ENCODE measurements around the gene TBC1D22A.
"Not testable (repeated sequence)": the region's sequence is repeated elsewhere in the genome, so short reads cannot be mapped to it uniquely, and the experiment has no call there.

The TBC1D22A gene

DNA sequence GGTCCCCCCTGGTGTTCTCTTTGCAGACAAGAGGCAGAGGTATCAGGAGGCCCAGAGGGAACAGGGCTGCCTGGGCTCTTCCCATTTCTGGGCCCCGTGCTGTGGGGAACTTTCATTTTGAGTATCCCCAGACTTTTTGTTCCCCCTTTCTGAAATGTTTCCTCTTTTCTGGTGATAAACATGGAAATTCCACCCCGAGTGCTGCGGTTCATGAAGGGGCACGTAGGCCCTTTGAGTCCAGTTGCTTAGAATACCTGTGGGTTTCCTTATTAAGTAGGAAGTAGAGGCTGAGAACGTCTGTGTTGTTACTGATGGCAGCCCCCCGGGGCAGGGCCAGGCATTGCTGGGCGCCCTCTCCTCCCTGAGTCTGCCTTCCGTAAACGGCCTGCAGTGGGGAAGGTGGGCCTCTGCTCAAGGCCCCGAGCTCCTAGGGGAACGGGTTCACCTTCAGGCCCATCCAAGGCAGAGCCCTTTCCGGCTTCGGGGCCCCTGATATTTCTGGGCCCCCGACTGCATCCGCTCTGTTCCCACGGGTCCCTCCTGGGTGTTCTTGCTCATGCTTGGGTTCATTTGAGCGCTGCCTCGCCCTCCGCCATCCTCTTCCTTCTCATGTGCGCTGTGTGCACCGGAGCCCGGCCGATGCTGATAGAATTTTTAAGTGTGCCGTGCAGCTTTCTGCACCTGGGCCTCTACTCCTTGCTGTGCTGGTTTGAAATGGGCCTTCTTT is 12.0 kb downstream of the TBC1D22A start:
- DNase-seq, result peak; percentile 44

DNA sequence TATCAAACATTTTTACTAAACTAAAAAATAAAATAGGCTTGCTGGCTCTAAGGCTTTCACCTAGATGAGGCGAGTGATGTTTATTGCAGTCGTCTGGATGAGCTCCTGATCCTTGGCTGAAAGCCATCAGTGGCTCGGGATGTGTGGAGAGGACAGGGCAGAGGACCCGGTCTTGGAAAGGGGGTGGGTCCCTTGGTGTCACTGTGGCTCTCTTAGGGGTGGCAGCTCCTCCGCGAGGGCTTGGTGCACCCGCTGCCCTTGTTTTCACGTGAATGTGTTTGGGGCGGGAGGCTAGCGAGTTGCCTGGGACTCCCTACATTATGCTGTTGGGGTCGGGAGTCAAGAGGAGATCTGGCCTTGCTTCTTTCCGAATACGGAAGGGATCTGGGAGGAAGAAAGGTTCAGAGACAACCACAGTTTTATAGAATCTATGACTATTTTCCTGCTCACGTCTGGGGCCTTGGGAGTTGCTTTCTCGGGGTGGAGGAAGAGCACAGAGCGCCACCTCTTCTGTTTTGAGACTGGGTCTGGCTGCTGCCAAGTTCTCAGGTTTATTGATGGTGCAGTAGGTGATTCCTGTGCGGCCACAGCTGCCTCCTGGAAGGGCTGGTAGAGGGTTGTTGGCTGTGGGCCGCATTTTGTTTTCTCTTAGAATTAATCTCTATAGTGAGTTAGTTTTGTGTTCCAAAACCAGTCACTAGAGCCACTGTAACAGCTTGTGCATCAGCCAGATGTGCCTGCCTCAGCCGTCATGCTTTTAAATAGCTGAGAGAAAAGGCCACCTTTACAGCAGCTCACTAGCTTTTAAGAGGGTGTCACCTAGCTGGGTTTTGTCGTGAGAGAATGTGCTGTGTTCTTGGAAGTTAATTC is 12.8 kb downstream of the TBC1D22A start:
- DNase-seq, result no peak

DNA sequence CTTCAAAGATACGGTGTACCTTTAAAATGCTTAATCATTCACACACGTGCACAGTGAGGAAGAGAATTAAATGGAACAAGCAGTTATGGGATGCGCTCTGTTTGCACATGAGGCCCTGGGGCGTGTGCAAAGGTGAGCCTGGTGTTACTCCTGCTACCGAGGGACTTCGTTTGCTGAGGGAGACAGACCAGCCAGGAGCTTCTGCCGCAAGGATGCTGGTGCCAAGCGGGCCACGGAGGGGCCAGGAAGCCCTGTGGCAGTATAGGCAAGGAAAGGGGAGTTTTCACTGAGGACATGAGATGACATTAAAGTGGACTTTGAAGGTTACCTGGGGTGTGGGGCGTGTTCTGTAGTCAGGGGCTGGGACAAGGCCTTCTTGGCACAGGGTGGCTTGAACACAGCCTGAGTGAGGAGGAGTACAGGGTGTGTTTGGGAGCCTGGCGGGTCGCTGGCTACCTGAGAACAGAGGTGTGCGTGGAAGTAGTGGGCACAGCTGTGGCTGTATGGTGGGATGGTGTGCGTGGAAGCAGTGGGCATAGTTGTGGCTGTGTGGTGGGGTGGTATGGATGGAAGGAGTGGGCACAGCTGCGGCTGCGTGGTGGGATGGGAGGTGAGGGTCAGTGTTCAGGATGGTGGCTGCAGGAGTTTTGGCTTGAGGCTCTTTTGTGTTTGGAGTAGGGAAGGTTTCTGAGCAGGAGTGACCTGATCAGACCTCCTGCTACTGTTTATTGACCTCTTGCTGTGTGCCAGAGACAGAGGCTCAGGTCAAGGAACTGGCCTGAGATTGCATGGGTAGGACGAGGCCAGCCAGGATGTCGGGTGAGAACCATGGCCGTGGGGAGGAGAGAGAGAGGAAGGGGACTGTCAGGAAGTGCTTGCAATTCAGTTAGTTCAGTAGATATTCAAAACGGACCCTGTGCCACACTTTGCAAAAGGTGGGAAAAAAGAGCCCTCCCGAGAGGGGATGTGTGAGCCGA is 13.7 kb downstream of the TBC1D22A start:
- no peak for DNase-seq

DNA sequence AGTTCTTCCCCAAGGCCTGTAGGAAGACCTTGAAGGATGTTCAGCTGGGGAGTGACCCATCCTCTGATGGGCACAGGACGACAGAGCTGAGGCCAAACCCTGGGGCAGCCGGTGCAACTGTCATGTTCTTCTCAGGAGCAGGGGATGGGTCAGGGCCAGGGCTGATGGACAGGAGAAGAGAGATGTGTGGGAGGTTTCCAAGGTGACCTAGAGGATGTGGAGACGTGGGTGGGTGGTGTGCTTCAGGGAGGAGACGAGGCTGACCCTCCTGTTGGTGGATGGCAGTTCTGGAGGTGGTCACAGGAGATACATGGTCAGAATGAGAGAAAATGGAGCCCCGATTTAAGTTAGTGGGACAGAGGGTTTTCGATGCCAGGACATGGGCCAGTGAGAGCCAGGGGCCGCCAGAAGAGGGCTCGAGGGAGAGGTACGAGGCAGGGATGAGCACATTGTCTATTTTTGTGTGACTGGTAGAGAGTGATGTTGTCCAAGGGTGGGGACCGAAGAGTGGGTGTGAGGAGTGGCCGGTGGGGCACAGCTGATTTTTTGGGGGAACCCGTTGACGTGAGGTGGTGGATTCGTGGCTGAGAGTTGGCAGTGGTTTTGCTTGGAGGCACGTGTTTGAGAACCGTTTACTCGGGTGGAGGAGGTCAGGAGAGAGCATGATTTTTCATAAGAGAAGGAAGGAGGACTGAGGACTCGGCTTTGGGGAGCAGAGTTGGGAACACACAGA is 14.6 kb downstream of the TBC1D22A start:
- DNase-seq, result no peak

DNA sequence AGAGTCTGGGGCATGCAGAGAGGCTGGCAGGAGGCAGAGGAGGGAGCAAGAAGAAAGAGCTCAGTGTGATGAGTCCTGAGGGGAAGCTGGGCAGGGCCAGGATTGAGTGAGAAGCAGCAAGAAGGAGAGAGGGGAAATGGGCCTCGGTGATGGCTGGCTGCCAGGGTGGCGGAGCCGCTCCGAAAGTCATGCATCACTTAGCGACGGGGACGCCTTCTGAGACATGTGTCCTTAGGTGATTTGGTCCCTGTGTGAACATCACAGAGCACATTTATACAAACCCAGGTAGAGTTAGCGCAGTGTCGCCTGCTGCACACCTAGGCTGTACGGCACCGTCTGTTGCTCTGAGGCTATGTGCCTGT is 15.1 kb downstream of the TBC1D22A start:
- DNase-seq, result no peak

DNA sequence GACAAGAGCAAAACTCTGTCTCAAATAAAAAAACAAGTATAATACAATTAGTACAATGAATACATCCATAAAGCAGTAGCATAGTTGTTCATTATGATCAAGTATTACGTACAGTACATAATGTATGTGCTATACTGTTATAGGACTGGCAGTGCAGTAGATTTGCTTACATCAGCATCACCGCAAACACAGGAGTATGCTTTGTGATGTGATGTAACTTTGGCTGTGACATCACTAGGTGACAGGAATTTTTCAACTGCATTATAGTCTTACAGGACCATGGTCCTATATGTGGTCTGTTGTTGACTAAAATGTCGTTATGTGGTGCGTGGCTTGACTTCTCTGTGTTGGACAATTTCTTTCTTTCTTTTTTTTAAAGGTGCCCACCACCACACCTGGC is 16.6 kb downstream of the TBC1D22A start:
- no peak for DNase-seq

DNA sequence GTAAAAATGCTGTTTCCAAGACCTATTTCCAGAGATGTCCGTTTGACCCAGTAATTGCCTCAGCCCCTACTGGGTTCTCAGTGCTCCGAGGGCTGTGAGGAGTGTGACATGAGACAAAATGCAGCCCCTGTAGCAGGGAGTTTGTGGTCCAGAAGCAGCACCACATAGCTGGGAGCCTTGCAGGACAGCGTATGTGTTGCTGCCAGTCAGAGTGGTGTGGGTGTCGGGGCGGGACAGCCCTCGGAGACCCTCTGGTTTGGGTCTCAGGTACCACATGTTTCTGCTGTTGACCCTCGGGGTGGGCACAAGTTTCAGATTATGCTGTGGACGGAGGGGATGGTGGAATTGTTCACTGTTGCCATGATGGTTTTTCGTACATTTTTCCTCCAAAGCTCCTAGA is 17.2 kb downstream of the TBC1D22A start:
- no peak for DNase-seq

DNA sequence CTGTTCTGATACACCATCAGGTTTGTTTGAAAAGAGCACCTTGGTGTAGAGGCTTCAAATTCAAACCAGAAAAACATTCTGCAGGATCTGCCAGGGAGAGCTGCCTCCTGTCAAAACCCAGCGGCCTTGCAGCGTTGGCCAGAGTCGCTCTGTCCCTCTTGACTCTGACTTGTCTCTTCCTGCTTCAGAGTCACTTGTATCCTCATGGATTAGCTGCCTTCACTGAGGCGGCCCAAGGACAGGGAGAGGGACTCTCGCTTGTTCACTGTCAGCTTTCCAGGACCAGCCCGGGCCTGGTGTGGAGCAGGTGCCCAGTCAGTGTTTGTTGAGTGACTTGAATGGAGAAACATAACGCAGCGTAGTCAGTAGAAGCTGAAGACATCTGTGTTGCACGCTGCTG is 18.0 kb downstream of the TBC1D22A start:
- DNase-seq, result no peak

DNA sequence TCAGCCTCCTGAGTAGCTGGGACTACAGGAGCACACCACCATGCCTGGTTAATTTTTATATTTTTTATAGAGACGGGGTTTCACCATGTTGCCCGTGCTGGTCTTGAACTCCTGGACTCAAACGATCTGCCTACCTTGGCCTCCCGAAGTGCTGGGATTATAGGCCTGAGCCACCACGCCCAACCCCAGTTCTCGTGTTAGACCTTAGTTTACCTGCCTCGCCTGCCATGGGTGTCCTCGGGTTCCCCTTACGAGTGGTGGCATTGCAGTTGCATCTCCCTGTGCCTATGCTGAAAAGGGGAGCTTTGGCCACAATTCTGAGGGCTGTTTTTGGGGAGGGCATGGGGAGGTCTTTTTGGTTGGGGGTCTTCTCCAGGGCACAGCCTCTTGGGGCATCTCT is 18.8 kb downstream of the TBC1D22A start:
- DNase-seq, result no peak

DNA sequence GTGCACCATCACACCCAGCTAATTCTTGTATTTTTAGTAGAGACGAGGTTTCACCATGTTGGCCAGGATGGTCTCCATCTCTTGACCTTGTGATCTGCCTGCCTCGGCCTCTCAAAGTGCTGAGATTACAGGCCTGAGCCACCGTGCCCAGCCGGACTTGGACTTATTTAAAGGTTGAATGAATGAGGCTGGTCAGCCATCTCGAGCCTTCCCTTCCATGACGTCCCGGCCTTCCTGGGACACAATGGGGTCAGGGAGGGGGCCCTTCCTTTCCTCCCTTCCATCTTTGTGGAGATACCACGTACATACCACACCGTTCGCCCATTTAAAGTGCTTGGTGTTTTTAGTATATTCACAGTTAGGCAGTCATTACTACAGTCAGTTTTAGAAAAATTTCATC is 19.8 kb downstream of the TBC1D22A start:
- not testable (repeated sequence) for DNase-seq

DNA sequence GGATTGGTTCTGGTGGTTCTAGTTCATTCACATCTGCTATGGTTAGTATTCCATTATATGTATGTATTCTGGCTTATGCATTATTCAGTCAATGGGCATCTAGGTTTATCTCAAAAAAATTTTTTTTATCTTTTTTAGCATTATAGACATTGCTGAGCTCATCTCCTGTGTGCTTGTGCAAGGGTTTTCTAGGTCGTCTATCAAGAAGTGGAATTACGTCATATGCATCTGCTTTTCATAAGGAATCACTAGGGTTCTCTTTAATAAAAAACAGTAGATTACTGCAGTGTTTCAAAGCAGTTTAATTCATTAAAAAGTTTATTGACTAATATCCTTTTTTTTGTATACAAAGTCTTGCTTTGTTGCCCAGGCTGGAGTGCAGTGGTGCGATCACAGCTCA is 21.3 kb downstream of the TBC1D22A start:
- DNase-seq, result no peak

DNA sequence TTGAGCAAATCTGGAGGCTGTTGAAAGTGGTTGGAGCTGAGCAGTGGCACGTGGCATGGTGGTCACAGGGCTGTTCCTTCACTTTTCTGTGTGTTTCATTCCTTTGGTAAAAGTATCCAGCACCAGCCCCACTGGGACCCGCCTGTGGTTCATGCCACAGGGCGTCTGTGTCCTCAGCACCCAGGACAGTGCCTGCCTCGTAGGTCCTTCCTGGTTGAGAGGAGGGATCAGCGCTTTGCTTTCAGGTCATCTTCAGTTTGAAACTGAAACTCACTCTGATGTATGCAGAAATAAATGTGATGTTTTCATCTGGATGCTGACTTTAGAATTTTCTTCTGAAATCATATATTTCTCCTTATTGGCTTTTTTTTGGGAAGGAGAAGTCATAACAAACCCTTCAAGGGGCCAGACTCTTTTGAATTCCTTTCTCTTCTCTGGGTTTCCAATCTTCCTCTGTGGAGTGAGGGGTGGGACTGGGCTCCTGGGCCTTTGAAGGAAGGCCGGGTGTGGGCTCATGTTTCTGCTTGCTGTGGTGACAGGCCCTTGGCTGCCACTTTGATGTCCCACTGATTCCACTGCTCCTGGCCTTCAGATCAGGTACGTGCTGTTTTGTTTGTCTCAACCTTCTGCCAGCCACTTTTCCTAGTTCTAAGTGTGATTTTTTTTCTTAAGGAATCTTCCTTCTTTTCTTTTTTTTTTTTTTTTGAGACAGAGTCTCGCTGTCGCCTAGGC is 26.2 kb downstream of the TBC1D22A start:
- DNase-seq, result no peak

DNA sequence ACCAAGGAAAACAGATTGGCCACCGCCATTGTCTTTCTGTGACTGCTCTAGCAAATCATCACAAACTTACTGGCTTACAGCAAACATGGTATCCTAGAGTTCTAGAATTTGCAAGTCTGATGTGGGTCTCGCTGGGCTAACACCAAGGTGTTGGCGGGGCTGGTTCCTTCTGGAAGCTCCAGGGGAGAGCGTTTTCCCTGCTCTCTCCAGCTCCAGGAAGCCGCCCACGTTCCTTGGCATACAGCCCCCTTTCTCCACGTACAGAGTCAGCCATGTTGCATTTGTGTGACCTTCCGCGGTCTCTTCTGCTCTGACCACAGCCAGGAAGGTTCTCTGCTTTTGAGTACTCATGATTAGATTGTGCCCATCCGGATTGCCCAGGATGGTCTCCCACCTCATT is 27.5 kb downstream of the TBC1D22A start:
- DNase-seq, result no peak

DNA sequence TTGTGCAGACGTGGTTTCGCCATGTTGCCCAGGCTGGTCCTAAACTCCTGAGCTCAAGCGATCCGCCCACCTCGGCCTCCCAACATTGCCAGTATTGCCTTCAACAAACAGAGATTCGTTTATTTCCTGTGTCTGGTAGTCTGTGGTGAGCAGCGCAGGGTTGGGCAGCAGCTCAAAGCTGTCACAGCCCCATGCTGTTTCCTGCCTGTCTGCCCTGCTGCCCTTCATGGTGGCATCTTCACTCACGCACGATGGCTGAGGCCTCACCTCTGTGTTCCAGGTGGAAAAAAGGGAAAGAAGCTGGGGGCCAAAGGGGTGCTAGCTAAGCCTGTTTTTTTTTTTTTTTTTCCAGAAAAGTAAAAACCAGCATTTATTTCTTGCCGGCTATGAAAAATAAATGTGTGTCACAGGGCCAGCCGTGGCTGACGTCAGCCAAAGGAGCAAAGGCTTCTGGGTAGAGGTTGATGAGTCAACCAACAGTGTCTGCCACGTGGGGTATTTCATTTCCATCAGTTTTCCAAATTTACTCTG is 28.8 kb downstream of the TBC1D22A start:
- no peak for DNase-seq

DNA sequence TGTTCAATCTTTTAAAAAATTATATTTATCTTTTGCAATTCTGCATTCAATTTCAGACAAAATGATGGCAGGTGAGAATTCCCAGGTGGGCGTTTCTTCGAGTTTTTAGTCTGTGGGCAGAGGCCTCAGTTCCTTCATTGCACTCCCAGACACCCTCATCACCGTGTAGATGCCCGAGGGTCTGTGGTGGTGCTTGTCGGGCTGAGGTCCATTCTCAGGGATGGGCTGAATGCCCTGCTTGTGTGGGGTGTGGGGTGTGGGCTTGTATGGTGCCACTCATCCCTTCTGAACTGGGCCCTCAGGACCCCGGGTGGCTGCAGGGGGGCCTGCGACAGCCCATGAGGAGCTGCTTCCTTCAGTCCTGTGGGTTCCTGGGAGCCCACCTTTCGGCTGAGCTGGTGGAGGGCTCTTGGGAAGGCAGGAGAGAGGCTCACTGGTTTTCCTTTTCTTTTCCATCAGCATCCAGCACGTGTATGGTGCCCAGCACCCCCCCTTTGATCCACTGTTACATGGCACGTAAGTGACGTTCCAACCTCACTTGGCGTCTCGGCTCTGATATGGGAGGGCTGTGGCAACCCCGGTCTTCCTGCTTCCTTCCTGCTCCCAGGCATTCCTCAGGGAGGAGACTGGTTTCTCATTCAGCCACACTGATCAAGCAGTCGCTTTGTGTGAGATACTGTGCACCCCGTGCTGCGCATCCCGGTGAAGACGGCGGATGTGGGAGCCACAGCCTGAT is 29.8 kb downstream of the TBC1D22A start:
- no peak for DNase-seq

DNA sequence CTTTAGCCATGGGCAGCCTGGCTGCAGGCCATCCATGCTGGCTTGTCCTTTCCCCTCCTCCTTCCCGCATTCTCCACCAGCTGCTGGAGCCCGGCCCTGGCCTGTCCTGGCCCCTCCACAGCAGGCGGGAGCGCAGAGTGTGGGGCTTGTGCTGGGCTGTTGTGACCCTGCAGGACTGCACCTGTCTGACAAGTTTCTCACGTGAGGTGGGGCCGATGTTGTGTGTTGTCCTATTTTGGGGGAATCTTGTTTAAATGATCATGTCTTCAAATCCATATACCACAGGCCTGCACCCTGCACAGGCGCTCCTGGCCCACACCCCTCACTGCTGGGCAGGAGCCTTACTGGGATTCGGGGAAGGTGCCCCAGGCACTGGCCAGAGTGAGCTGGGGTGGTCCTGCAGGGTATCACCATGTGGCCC is 30.4 kb downstream of the TBC1D22A start:
- no peak for DNase-seq

DNA sequence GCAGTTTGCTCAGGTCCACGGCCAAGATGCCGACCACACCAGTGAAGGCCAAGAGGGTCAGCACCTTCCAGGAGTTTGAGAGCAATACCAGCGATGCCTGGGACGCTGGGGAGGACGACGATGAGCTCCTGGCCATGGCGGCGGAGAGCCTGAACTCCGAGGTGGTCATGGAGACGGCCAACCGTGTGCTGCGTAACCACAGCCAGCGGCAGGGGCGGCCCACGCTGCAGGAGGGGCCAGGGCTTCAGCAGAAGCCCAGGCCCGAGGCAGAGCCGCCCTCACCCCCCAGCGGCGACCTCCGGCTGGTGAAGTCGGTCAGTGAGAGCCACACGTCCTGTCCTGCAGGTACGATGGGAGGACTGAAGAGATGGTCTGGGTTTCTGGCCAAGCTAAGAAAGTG is 31.0 kb downstream of the TBC1D22A start:
- no peak for DNase-seq

DNA sequence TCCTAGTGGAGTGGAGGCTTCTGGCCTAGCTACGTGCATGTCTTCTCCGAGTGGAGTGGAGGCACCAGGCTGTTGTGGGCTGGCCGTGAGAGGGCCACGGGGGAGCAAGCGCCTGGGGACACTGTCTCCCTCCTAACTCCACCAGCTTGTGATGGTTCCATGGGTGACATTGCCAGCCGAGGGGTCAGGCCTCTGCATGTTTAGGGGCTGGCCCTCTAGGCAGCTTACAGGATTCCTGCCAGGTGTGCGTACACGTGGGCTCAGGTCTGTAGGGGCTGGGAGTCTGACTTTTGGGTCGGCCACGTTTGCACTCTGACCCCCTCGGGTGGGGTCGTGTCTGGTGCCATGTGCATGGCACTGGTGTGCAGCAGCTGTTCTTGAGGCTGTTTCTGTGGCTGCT is 31.6 kb downstream of the TBC1D22A start:
- no peak for DNase-seq

DNA sequence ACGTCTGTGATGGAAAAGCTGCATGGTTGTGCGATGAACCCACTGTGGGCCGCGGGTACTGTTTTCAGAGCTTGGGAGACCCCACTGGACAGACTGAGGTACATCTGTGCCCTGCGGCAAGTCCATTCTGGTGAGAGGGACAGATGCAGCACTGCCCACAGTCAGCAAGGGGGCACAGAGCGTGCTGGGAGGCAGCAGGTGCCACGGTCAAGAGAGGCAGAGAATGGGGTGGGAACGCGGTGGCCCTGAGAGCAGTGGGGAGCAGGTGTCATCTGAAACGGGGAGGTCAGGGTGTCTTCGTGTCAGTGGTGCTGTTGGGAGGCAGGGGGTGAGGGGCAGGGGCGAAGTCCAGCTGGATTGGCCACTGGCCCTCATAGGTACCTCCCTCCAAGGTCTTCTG is 32.0 kb downstream of the TBC1D22A start:
- DNase-seq, result no peak

DNA sequence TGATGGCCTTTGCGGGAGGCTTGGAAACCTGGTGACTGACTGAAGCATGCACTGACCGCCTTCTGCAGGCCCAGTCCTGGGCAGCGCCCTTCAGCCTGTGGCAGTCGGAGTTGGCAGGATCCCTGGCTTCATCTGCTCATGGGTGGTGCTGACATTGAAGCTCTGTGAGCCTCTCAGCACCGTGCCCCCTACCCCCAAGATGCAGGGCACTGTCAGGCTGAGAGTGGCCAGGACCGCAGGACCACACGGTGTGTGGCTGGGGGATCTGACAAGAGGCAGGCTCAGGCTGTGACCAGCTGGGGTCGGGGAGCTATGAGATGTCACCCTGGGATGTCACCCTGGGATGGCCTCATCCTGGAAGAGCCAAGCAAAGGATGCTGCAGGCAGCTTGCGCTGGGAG is 32.7 kb downstream of the TBC1D22A start:
- DNase-seq, result no peak

Measured in right kidney (tissue), 1 donor.